HG03060 (cell line): ENCODE data around the gene STX4.
"Not testable (repeated sequence)": the region's sequence is repeated elsewhere in the genome, so short reads cannot be mapped to it uniquely, and the experiment has no call there.

Experiments used
- ATAC-seq: cut with Tn5 transposase; IDR thresholded peaks from one replicate; pipeline ENCODE4 v1.9.1; 2021; ENCODE audit warnings: low read depth, moderate number of reproducible peaks; ENCODE audit not compliant: unreplicated experiment

STX4 gene

GRCh38 chr16:30997725-30998711, 35.3 kb upstream of the STX4 start:
- ATAC-seq = no peak

- ATAC-seq = no peak
These were observed 34.3 kb upstream of the STX4 start for GRCh38 chr16:30998852-30999761.

DNA sequence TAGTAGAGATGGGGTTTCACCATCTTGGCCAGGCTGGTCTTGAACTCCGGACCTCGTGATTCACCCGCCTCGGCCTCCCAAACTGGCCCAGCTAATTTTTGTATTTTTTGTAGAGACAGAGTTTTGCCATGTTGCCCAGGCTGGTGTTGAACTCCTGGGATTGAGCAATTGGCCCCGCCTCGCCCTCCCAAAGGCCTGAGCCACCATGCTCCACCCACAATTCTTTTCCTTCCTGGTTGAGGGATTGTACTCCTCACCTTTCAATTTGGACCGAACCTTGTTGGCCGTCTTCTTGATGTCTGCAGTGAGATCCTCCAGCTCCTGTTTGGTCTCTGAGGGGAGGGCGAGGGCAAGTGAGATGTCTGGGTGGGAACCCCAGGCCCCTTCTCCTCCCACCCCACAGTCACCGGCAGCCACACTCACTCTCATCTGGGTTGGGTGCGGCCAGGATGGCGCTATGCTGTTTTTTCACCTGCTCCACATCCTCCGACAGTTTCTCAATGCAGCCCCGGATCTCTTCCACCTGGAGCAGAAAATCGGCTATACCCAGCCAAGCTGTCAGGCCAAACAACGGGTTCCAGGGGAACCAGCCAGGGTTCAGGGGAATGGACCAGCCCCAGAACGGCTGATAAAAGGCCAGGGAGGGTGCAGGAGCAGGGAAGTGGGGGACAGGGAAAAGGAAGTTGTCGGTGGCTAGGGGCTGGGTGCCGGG, 32.5 kb upstream of the STX4 start:
- ATAC-seq = no peak

GRCh38 chr16:31001507-31002249, 31.7 kb upstream of the STX4 start:
- no peak for ATAC-seq

GRCh38 chr16:31002250-31002700, 31.1 kb upstream of the STX4 start:
- ATAC-seq = no peak

DNA sequence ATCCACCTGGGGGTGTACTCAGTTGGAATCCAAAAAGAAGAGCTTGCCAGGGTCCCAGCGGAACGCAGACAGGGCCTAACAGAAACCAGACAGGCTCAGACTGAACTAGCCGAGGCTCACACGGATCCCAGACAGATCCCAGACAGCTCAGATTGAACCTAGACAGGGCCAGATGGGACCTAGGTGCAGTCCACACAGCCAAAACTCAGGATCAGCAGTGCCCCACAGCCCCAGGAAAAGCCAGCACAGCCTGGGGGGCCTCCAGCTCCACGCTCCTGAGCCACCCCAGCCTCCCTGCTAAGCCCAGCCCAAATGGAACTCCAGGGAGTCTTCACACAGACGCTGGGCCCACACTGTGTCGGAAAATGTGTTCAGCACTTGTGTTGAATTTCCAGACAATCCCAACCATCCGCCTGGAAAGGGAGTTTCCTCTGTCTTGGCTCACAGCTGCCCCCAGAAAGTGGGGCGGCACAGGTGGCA, 30.5 kb upstream of the STX4 start:
- no peak for ATAC-seq

DNA sequence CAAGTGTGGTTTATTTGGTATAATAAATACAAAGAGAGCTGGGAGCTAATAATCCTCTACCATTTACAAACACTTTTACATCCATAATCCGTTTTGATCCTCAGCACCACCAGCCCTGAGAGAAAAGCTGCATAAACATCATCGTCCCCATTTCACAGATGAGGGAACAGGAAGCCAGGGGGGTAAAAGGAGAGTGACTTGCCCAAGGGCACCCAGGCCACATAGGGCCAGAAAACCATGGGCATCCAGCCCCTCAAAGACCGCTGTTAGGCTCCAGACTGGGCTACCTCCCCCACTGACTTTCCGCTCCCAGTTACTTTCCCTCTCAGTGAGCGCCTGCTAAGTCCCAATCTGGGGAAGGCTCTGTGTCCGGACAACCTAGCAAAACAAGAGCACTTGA, 29.6 kb upstream of the STX4 start:
- ATAC-seq = no peak

DNA sequence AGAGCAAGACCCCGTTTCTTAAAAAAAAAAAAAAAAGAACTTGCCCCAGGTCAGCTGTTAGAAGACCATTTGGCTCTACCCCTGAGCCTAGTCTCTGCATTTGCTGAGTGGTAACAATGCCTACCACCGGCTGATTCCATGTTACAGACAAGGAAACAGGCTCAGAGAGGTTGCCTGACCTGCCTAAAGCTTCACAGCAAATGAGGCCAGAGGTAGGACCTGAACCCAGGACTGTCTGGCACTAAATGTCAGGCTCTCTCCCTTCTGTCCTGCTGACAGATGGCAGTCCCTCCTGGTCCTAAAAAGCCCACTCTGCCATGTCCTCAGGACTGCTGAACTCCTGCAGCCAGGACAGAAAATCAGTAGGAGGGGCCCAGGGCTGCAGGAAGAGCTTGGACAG, 28.7 kb upstream of the STX4 start:
- no peak for ATAC-seq

- ATAC-seq = no peak
These were observed 27.8 kb upstream of the STX4 start for GRCh38 chr16:31005350-31006085.

GRCh38 chr16:31006086-31006385, 27.3 kb upstream of the STX4 start:
- no peak for ATAC-seq

DNA sequence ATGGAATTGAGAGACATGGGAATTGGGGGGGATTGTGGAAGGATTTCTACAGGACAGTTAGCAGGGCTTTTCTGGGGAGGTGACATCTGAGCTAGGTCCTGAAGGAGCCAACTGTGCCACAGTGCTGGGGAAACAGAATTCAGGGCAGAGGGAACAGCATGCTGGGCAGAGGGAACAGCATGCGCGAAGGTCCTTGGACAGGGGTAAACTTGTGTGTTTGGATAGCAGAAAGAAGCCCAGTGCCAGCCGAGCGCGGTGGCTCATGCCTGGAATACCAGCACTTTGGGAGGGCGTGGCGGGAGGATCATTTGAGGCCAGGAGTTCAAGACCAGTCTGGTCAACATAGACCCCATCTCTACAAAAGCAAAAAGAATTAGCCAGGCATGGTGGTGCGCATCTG, 26.8 kb upstream of the STX4 start:
- ATAC-seq = no peak

GRCh38 chr16:31007684-31008083, 25.7 kb upstream of the STX4 start:
- no peak for ATAC-seq

DNA sequence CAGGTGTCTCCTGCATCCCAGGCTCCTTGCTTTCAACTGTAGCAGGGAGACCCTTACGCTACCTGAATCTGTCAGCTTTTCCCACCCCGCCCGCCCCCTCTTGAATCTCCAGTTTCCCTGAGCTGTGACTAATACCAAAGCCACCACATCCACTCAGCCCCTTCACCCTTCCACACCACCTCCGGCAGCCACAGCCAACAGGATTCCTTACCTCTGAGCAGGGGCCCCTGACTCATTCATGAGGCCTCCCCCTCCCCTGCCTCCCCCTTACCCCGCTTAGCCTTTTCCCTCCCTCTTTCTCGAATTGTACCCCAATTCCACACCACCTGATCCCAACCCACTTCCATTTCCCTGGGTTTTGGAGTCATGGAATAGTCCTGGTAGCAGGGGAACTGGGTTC, 25.2 kb upstream of the STX4 start:
- ATAC-seq = no peak

- ATAC-seq = no peak
These were observed 24.8 kb upstream of the STX4 start for GRCh38 chr16:31008551-31008950.

DNA sequence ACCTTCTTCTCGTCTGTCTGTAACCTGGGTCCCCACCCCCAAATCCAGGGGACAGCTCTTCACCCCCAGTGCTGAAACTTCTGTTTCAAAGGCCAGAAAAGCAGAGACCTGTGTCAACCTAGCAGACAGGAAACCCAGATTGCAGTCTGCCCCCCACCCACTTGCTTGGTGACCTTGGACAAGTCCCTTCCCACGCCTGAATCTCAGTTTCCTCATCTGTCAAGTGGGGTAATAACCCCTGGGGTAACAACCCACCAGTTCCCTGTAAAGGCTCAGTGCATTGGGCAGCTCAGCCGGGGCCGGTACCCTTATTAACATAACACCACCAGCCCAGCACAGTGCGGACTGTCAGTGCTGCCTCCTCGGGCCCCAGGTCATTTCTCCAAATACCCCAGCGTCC, 24.2 kb upstream of the STX4 start:
- ATAC-seq = no peak

DNA sequence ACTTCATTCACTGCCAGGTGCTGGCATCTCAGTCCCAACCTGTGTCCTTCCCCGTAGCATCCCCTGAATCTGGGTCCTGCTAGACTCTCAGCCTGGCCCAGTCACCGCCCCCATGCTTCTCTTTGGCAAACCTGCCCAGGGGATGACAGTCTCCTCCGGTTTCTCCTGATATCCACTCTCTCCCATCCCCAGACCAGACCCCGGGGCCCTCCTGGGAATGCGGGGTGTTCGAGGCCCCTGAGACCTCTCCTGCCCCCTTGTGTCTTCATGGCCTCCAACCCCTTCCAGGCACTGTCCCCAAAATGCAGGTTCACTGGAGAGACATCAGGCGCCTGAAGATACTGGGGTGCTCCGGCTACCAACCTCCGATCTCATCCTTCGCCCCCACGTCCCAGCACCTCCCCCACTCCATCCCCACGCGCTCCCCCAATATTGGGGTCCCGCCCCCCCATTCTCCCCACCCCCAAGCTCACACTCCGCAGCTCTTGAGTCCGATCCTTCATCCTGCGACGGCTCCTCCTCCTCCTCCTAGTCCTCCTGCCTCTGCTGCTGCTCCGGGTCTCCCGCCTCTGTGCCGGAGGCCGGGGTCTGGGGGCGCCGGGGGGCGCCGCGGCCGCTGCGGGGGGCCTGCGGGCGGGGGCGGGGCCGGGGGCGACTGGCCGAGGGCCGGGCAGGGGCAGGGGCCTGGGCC, 23.3 kb upstream of the STX4 start:
- ATAC-seq = no peak

DNA sequence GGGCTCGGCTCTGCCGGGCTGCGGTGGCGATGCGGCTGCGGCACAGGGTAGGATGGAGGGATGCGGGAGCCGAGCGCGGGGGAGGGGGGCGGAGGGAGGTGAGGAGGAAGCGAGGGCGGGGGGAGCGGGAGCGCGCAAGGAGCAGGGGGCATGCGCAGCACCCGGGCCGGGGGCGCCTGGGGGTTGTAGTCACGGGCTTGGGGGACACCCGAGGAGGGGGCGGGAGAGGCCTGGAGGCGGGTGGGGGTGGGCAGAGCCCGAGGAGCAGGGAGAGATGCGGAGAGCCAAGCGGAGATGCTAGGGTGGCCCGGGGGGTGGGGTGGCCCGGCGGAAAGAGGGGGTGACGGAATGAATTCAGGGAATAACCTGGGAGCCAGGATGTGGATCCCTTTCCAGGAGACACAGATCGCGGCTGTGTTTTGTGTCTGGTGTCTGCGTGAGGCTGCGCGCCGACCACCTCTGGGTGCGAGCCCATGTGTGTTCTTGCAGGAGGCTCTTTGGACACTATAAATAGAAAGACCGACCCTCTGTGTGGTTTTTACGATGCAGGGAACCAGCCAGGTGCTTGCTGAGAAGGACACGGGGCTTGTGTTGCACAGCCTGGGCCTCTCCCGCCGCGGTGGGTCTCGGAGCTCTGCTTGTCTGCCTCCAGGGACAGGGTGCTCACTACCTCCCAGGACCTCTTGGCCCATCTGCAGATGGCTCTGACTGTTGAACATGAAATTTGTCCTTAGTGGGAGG, 22.6 kb upstream of the STX4 start, which contains the start of gene STX1B:
Gene STX1B (minus strand): TSS at position 54 of the 741 bp plus-strand sequence. CDS start 242 bp downstream, outside the sequence.
- ATAC-seq = no peak

DNA sequence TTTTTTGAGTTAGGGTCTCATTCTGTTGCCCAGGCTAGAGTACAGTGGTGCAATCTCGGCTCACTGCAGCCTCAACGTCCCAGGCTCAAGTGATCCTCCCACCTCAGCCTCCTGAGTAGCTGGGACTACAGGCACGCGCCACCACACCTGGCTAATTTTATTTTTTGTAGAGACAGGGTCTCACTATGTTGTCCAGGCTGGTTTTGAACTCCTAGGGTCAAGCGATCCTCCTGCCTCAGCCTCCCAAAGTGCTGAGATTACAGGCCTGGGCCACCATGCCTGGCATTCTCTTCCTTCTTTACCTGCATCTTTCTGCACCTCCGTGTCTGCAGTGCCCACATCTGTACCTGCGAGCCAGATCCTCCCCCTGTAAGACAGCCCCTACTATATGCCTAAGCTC, 21.5 kb upstream of the STX4 start:
- ATAC-seq = not testable (repeated sequence)
